HepG2 (cell line): Measurements from ENCODE around the gene DNAH9. TPM values are rescaled to one million over a fixed set of nuclear protein-coding genes. Genes with fewer than 3 reads are reported as not detected.

Experiments used
- ATAC-seq: fragments of 200-7000 bp; cut with Tn5 transposase; 3 replicates; pipeline ENCODE4 v1.9.1; 2020; ENCODE audit warnings: mild to moderate bottlenecking, moderate library complexity
- BruUV-seq: library from RNA; stranded (reverse); fragments of 400-500 nt; replicated peaks from 2 replicates; lab custom pipeline; 2021; lab: Mats Ljungman, UMichigan
- CTCF ChIA-PET: fragments of 300-600 bp; formaldehyde crosslinking; extraction: SDS; loops from one replicate; lab custom pipeline; 2021; ENCODE audit warnings: low total read pairs, inconsistent platforms, low intra/inter-chr PET ratio; lab: Yijun Ruan, JAX
- POLR2A ChIA-PET: fragments of 350-600 bp; sonication (Branson Sonifier 250); formaldehyde crosslinking; loops from one replicate; lab custom pipeline; 2020; ENCODE audit warnings: antibody characterized with exemption, inconsistent platforms; lab: Yijun Ruan, JAX
- DNase-seq: peaks from one replicate; pipeline ENCODE4 v3.0.0-alpha.2; 2015; ENCODE audit warnings: low spot score
- FAIRE-seq: peaks from 3 replicates; lab custom pipeline; 2011; peaks lifted over from hg19 to GRCh38; lab: Jason Lieb, UNC
- H2AFZ ChIP-seq: one replicate; pipeline ENCODE4 v1.6.1; 2011; ENCODE audit warnings: low read length, inconsistent platforms
- H3K27ac ChIP-seq: fragments of 300-600 bp; 3 replicates; pipeline ENCODE4 v1.8.0; 2011; ENCODE audit warnings: mixed run types, mild to moderate bottlenecking, mixed read lengths, low read length, inconsistent platforms; ENCODE audit not compliant: insufficient read depth; ENCODE audit errors: extremely low read length
- H3K27me3 ChIP-seq, 2 experiments: fragments of 200-600 bp in 1 of 2; 2 replicates in 1 of 2; 3 replicates in 1 of 2; pipeline versions ENCODE4 v1.6.0 to v1.8.0; 2011; ENCODE audit warnings: low read length in 2 of 2, mild to moderate bottlenecking in 2 of 2, moderate library complexity in 2 of 2, inconsistent platforms in 1 of 2; ENCODE audit not compliant: insufficient read depth in 2 of 2, control insufficient read depth in 1 of 2
- H3K36me3 ChIP-seq, 2 experiments: fragments of 200-600 bp in 1 of 2; replicated peaks in 1 of 2; 2 replicates in 1 of 2; 3 replicates in 1 of 2; pipeline versions ENCODE4 v1.5.1 to v1.8.0; 2011; ENCODE audit warnings: low read length in 2 of 2, inconsistent platforms in 1 of 2; ENCODE audit not compliant: insufficient read depth in 2 of 2, control insufficient read depth in 1 of 2
- H3K4me1 ChIP-seq: 2 replicates; pipeline ENCODE4 v1.5.1; 2012; ENCODE audit warnings: low read length, inconsistent platforms; ENCODE audit not compliant: insufficient read depth
- H3K4me2 ChIP-seq: 2 replicates; pipeline ENCODE4 v1.6.0; 2011; ENCODE audit warnings: low read depth, low read length, inconsistent platforms
- H3K4me3 ChIP-seq, 3 experiments: fragments of 200-600 bp in 1 of 3; sonication (generic), shearing (Covaris generic) in 1 of 3; replicated peaks in 1 of 3; 2 replicates each; pipeline ENCODE4 v1.5.1; 2011 to 2016; ENCODE audit warnings: low read length in 3 of 3, inconsistent platforms in 2 of 3, low read depth in 2 of 3, mild to moderate bottlenecking in 2 of 3, control low read depth in 1 of 3, mixed read lengths in 1 of 3; ENCODE audit not compliant: insufficient read depth in 1 of 3
- H3K79me2 ChIP-seq: one replicate; pipeline ENCODE4 v1.6.1; 2011; ENCODE audit warnings: low read length, inconsistent platforms; ENCODE audit not compliant: insufficient read depth
- H3K9ac ChIP-seq: 2 replicates; pipeline ENCODE4 v1.6.0; 2011; ENCODE audit warnings: mild to moderate bottlenecking, low read depth, low read length, inconsistent platforms; ENCODE audit not compliant: insufficient read depth
- H3K9me3 ChIP-seq: 2 replicates; pipeline ENCODE4 v1.5.1; 2012; ENCODE audit warnings: mild to moderate bottlenecking, low read length
- H4K20me1 ChIP-seq: 2 replicates; pipeline ENCODE4 v1.6.0; 2011; ENCODE audit warnings: inconsistent platforms, mild to moderate bottlenecking, low read length, moderate library complexity; ENCODE audit not compliant: insufficient read depth
- CEBPG ChIP-seq: IDR thresholded peaks from 2 replicates; pipeline ENCODE4 v1.6.1; 2016
- FOXP4 ChIP-seq: sonication (generic); formaldehyde crosslinking; IDR thresholded peaks from 2 replicates; pipeline ENCODE4 v1.4.0; 2020; ENCODE audit warnings: missing genetic modification reagents
- NR0B2 ChIP-seq: sonication (generic); formaldehyde crosslinking; IDR thresholded peaks from 2 replicates; pipeline ENCODE4 v1.4.0; 2020; ENCODE audit warnings: mild to moderate bottlenecking, missing genetic modification reagents
- PAX8 ChIP-seq: sonication (generic); formaldehyde crosslinking; IDR thresholded peaks from 2 replicates; pipeline ENCODE4 v1.8.0; 2022; ENCODE audit warnings: mild to moderate bottlenecking, missing genetic modification reagents, borderline replicate concordance
- RERE ChIP-seq: IDR thresholded peaks from 2 replicates; pipeline ENCODE4 v1.6.1; 2016; ENCODE audit warnings: low read depth, missing genetic modification reagents, missing compliant biosample characterization
- SNAPC4 ChIP-seq: sonication (generic); formaldehyde crosslinking; IDR thresholded peaks from 2 replicates; pipeline ENCODE4 v1.4.0; 2020; ENCODE audit warnings: mild to moderate bottlenecking, missing genetic modification reagents
- XRCC5 ChIP-seq: fragments of 200-400 bp; formaldehyde crosslinking; optimal IDR thresholded peaks from 2 replicates; pipeline ENCODE3; 2017; ENCODE audit warnings: mild to moderate bottlenecking, low read length
- ZMYM4 ChIP-seq: sonication (generic); formaldehyde crosslinking; IDR thresholded peaks from 2 replicates; pipeline ENCODE4 v1.8.1; 2023; ENCODE audit warnings: mild to moderate bottlenecking, missing genetic modification reagents
- ZNF264 ChIP-seq: sonication (generic); formaldehyde crosslinking; IDR thresholded peaks from 2 replicates; pipeline ENCODE4 v1.4.0; 2020; ENCODE audit warnings: missing genetic modification reagents
- ZNF644 ChIP-seq: IDR thresholded peaks from 2 replicates; pipeline ENCODE4 v1.6.1; 2016; ENCODE audit warnings: low read depth
- ZSCAN12 ChIP-seq: sonication (generic); formaldehyde crosslinking; IDR thresholded peaks from 2 replicates; pipeline ENCODE4 v1.9.0; 2021; ENCODE audit warnings: mild to moderate bottlenecking, missing genetic modification reagents
- WGBS: methylation state at CpG from one replicate; pipeline ENCODE4 v1.1.6; 2017; ENCODE audit warnings: low lambda C conversion rate; 5-methylcytosine and 5-hydroxymethylcytosine counted together
- in situ Hi-C: cut with HindIII; loops from 2 replicates; pipeline ENCODE4 v1.10.0; 2017; ENCODE audit warnings: low pct_unique_long_range_greater_than_20kb; ENCODE audit not compliant: extremely low pct_ligation_motif_present
- intact Hi-C: fragments of 100-400 bp; cut with micrococcal nuclease; formaldehyde crosslinking; loops from one replicate; pipeline ENCODE4 v1.10.0; 2022; ENCODE audit not compliant: unreplicated experiment
- polyA plus RNA-seq, 8 experiments: library from polyadenylated mRNA; depleted of rRNA in 3 of 8; stranded (reverse) in 7 of 8; unstranded in 1 of 8; fragments of >200 nt; fragmentation: Illumina TruSeq in 4 of 8; extraction: Trizol in 4 of 8; gene quantifications; 2 replicates each; pipeline versions ENCODE4 v1.2.1 to v1.2.3, GENCODE V29; 2011 to 2016; ENCODE audit warnings: low read depth in 4 of 8, missing spikeins in 1 of 8, mixed read lengths in 1 of 8; ENCODE audit not compliant: insufficient read depth in 1 of 8
- total RNA-seq, 5 experiments: library from RNA; depleted of rRNA; stranded (reverse); fragments of >200 nt; fragmentation: Illumina TruSeq; extraction: Trizol; gene quantifications; 2 replicates each; pipeline ENCODE4 v1.2.3, GENCODE V29; 2016; ENCODE audit warnings: low read depth in 1 of 5

Gene DNAH9
- total and polyA plus RNA-seq, 2 of the 13 experiments (the other 11 are each of a cell fraction or from before 2014, with no cell fraction given), result not detected

- peak; percentile 98 for FAIRE-seq
- peak; percentile 98 for ATAC-seq
- Histone ChIP-seq H2AFZ (no peak overlapping the region), H4K20me1 (no peaks in the 10 kb centered on the region; the same call in 1 of the 2 replicates), H3K79me2 (no peaks in the 10 kb centered on the region), H3K27me3 (peaks cover 0 to 29% of the 10 kb centered on the region in 2 experiments; a peak in 3 of 5 replicates), H3K27ac (peak overlapping the region; percentile 2), H3K9ac (no peak overlapping the region), H3K4me1 (peaks cover 19% of the 10 kb centered on the region), H3K4me3 (0 out of 6 replicates have a peak overlapping the region, but pooled peaks of 1 of the 3 experiments have one; percentile 10), H3K4me2 (peak overlapping the region; percentile 45), H3K9me3 (no peaks in the 10 kb centered on the region), H3K36me3 (no peaks in the 10 kb centered on the region)
- 0% methylated on average over 6 of the region's 6 CpGs for WGBS
- no TSS peak for BruUV-seq
- peak; percentile 85 for DNase-seq
- in situ Hi-C loops, result no loop called here
- POLR2A ChIA-PET, result no interaction called here
- CTCF ChIA-PET, result no interaction called here
- intact Hi-C loops, result no loop called here
- TF ChIP-seq SNAPC4 (no peak), CEBPG (0 out of 2 replicates have a peak, but pooled peaks have one; percentile 19), PAX8 (CRISPR knock-in tag) (no peak), ZSCAN12 (no peak), FOXP4 (CRISPR knock-in tag) (peak; percentile 55; the same call in 1 of the 2 replicates), XRCC5 (peak; percentile 61), ZNF644 (CRISPR knock-in tag) (peak; percentile 43; the same call in 1 of the 2 replicates), ZNF264 (CRISPR knock-in tag) (0 out of 2 replicates have a peak, but pooled peaks have one; percentile 48), RERE (CRISPR knock-in tag) (0 out of 2 replicates have a peak, but pooled peaks have one; percentile 15), NR0B2 (no peak), ZMYM4 (peak; percentile 1; the same call in 1 of the 2 replicates)
Observed at GRCh38 chr17:11608396-11608795, 10.1 kb downstream of the DNAH9 start.
